CD4-positive, alpha-beta T cell (primary cell): Measurements from ENCODE around the gene KCNH4. TPM values are rescaled to one million over a fixed set of nuclear protein-coding genes. Genes with fewer than 3 reads are reported as not detected.

Experiments
- ATAC-seq: fragments of 200-7000 bp; cut with Tn5 transposase; one replicate; pipeline ENCODE4 v1.10.0; 2022; ENCODE audit warnings: mild to moderate bottlenecking; ENCODE audit not compliant: poor library complexity
- CTCF ChIA-PET: fragments of 350-600 bp; sonication (Branson Sonifier 250); formaldehyde crosslinking; loops from one replicate; lab custom pipeline; 2021; ENCODE audit warnings: antibody characterized with exemption, inconsistent platforms; lab: Charles Lee
- POLR2A ChIA-PET: fragments of 350-600 bp; sonication (Branson Sonifier 250); formaldehyde crosslinking; loops from one replicate; lab custom pipeline; 2021; ENCODE audit warnings: antibody characterized with exemption, inconsistent platforms; lab: Charles Lee
- DNase-seq, 14 experiments: peaks; one replicate each; pipeline ENCODE4 v3.0.0-alpha.2; 2013 to 2020; ENCODE audit warnings: mixed read lengths in 2 of 14
- H3K27ac ChIP-seq, 2 donors: one replicate each; pipeline versions ENCODE4 v1.5.1 to v1.7.0; 2013; ENCODE audit warnings: low read length in 2 of 2, low read depth in 1 of 2, mild to moderate bottlenecking in 1 of 2
- H3K27me3 ChIP-seq, 2 experiments: 1 replicate in 1 of 2; 2 replicates in 1 of 2; pipeline versions ENCODE4 v1.6.1 to v1.7.0; 2013; ENCODE audit warnings: low read length in 2 of 2, control low read depth in 1 of 2, mild to moderate bottlenecking in 1 of 2, moderate library complexity in 1 of 2; ENCODE audit not compliant: insufficient read depth in 2 of 2, control insufficient read depth in 1 of 2
- H3K36me3 ChIP-seq: one replicate; pipeline ENCODE4 v1.6.1; 2013; ENCODE audit warnings: low read length, control low read depth; ENCODE audit not compliant: insufficient read depth
- H3K4me1 ChIP-seq: one replicate; pipeline ENCODE4 v1.6.1; 2013; ENCODE audit warnings: low read length, control low read depth; ENCODE audit not compliant: insufficient read depth
- H3K4me3 ChIP-seq: one replicate; pipeline ENCODE4 v1.5.1; 2013; ENCODE audit warnings: mild to moderate bottlenecking, low read length, moderate library complexity
- H3K9me3 ChIP-seq, 2 experiments: 1 replicate in 1 of 2; 2 replicates in 1 of 2; pipeline versions ENCODE4 v1.6.1 to v1.7.0; 2013; ENCODE audit warnings: low read length in 2 of 2, mild to moderate bottlenecking in 2 of 2, control low read depth in 1 of 2, moderate library complexity in 1 of 2; ENCODE audit not compliant: control insufficient read depth in 1 of 2, insufficient read depth in 1 of 2
- H3K27ac Mint-ChIP-seq: one replicate; pipeline ENCODE4 v1.8.0; 2020; ENCODE audit warnings: mixed read lengths
- H3K27me3 Mint-ChIP-seq: one replicate; pipeline ENCODE4 v1.8.0; 2021; ENCODE audit warnings: mixed read lengths
- H3K36me3 Mint-ChIP-seq: one replicate; pipeline ENCODE4 v1.8.0; 2021; ENCODE audit warnings: low read depth, mixed read lengths
- H3K4me1 Mint-ChIP-seq: one replicate; pipeline ENCODE4 v1.8.0; 2021; ENCODE audit warnings: low read depth, mixed read lengths
- H3K4me3 Mint-ChIP-seq: one replicate; pipeline ENCODE4 v1.8.0; 2020; ENCODE audit warnings: mild to moderate bottlenecking, mixed read lengths
- H3K9me3 Mint-ChIP-seq: one replicate; pipeline ENCODE4 v1.8.0; 2020; ENCODE audit warnings: mixed read lengths
- intact Hi-C, 2 experiments: fragments of 100-400 bp; cut with DNase I in 1 of 2; cut with micrococcal nuclease in 1 of 2; formaldehyde crosslinking; loops; one replicate each; pipeline versions ENCODE4 v1.15.1 to v1.9.0; 2023 to 2025; cut with DNase I, micrococcal nuclease
- total RNA-seq, 174 experiments: library from RNA in 2 of 174; stranded (reverse) in 2 of 174; gene quantifications; one replicate each; pipeline ENCODE4 v1.2.3 and lab custom pipeline; 2021 to 2026
- TF ChIP-seq, protein P1 (sequence below): fragments of 200-600 bp; IDR thresholded peaks from one replicate; pipeline ENCODE4 v1.8.0; 2022; ENCODE audit warnings: antibody characterized with exemption, mild to moderate bottlenecking

The KCNH4 gene
- total RNA-seq, 2 experiments from 2014 or later: 0.17 to 0.25 TPM

DNA sequence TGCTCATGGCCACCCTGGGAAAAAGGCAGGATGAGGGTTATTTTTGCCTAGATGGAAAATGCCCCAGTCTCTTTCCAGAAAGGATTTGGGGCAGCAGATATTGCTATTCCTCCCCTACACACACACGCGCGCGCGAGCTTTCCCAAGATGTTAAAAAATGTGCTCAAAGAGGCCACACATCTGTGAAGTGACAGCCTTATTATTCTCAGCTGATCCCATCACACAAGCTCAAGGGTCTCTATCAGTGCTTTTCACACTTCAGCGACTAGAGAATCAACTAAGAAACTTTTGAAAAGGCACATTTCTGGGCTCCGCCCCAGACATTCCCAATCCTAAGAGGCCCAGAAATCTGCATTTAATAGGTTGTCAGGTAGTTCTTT, 20.4 kb downstream of the KCNH4 start:
- no peak overlapping the region for H3K27ac Mint-ChIP-seq
- no peaks in the 10 kb centered on the region for H3K9me3 Mint-ChIP-seq
- ATAC-seq: no peak

GRCh38 chr17:42159796-42160530, 21.0 kb downstream of the KCNH4 start:
- H3K4me3 ChIP-seq: no peak overlapping the region
- no peaks in the 10 kb centered on the region for H3K27me3 ChIP-seq
- peaks cover 0 to 7% of the 10 kb centered on the region in 2 experiments for H3K9me3 ChIP-seq
- no peak overlapping the region for H3K4me3 Mint-ChIP-seq
- intact Hi-C loops: loop anchor here in 1 of 2 experiments (10.0 kb wide), 1 partner anchor 1325 kb away; the partner anchor contains the start of gene DHX8
- no peaks in the 10 kb centered on the region for H3K36me3 ChIP-seq
- TF ChIP-seq, protein P1, sequence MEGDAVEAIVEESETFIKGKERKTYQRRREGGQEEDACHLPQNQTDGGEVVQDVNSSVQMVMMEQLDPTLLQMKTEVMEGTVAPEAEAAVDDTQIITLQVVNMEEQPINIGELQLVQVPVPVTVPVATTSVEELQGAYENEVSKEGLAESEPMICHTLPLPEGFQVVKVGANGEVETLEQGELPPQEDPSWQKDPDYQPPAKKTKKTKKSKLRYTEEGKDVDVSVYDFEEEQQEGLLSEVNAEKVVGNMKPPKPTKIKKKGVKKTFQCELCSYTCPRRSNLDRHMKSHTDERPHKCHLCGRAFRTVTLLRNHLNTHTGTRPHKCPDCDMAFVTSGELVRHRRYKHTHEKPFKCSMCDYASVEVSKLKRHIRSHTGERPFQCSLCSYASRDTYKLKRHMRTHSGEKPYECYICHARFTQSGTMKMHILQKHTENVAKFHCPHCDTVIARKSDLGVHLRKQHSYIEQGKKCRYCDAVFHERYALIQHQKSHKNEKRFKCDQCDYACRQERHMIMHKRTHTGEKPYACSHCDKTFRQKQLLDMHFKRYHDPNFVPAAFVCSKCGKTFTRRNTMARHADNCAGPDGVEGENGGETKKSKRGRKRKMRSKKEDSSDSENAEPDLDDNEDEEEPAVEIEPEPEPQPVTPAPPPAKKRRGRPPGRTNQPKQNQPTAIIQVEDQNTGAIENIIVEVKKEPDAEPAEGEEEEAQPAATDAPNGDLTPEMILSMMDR: no peak
- ChIA-PET POLR2A (no interaction called here), CTCF (no interaction called here)
- peaks cover 7% of the 10 kb centered on the region for H3K4me1 ChIP-seq
- DNase-seq (no peak), ATAC-seq (no peak)
- H3K27me3 Mint-ChIP-seq: no peaks in the 10 kb centered on the region
- peaks cover 1% of the 10 kb centered on the region for H3K36me3 Mint-ChIP-seq
- no peak overlapping the region for H3K27ac ChIP-seq
- H3K4me1 Mint-ChIP-seq: peaks cover 9% of the 10 kb centered on the region
- H3K9me3 Mint-ChIP-seq: no peaks in the 10 kb centered on the region
- no peak overlapping the region for H3K27ac Mint-ChIP-seq

More for the DNA sequence above, 20.4 kb downstream of the KCNH4 start:
- CTCF ChIA-PET: no interaction called here
- no peak for DNase-seq
- Mint-ChIP-seq H3K4me1 (peaks cover 6% of the 10 kb centered on the region), H3K27me3 (no peaks in the 10 kb centered on the region), H3K4me3 (no peak overlapping the region), H3K36me3 (no peaks in the 10 kb centered on the region)
- intact Hi-C loops: no loop called here
- no peaks in the 10 kb centered on the region for H3K36me3 ChIP-seq
- TF ChIP-seq, protein P1: no peak
- H3K4me3 ChIP-seq: no peak overlapping the region
- H3K4me1 ChIP-seq: peaks cover 2% of the 10 kb centered on the region
- peaks cover 0 to 3% of the 10 kb centered on the region in 2 experiments for H3K9me3 ChIP-seq
- H3K27ac ChIP-seq: no peak overlapping the region
- POLR2A ChIA-PET: no interaction called here
- no peaks in the 10 kb centered on the region for H3K27me3 ChIP-seq

DNA sequence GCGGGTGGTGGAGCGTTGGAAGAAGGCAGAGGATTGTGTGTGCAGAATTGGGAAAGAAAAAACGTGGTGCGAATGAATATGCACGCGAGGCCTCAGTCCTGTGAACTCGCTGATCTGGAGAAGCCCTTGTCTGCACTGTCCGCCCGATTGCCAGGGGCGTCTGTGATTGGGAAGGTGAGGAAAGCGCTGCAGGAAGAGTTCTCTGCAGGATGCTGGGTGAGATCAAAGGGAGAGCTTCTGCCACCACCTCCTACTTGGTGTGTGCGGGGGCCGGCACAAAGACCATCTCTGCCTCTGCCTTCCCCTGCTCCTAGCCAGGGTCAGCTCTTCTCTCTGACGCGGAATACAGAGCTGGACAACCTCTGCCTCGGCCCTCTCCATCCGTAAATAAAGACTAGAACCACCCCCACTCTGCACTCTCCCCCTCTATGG, 25.3 kb downstream of the KCNH4 start:
- peaks cover 32% of the 10 kb centered on the region for H3K4me1 Mint-ChIP-seq
- ATAC-seq (no peak), DNase-seq (peak in 1 of 14 experiments; percentile 45)
- peaks cover 17% of the 10 kb centered on the region for H3K36me3 Mint-ChIP-seq
- H3K4me1 ChIP-seq: peaks cover 41% of the 10 kb centered on the region
- H3K9me3 ChIP-seq: peaks cover 0 to 7% of the 10 kb centered on the region in 2 experiments
- TF ChIP-seq, protein P1: no peak
- H3K27ac Mint-ChIP-seq: peak overlapping the region; percentile 64
- H3K4me3 Mint-ChIP-seq: peak overlapping the region; percentile 99
- CTCF ChIA-PET: interaction anchor here (0.7 to 1.1 kb wide), 2 partner anchors 26 to 139 kb away, joined by 3 to 4 read pairs; partner anchors contain the start of gene DNAJC7
- no peaks in the 10 kb centered on the region for H3K27me3 ChIP-seq
- intact Hi-C loops: loop anchor here (1.0 to 10.0 kb wide), 8 partner anchors 23 to 1329 kb away; partner anchors contain the start of genes CNP (in 1 of the 2), DHX8 (in 1 of the 2), DNAJC7 (in 1 of the 2) and KAT2A (in 1 of the 2)
- no peaks in the 10 kb centered on the region for H3K9me3 Mint-ChIP-seq
- POLR2A ChIA-PET: interaction anchor here (0.6 to 3.2 kb wide), 3 partner anchors 39 to 375 kb away, joined by 3 to 10 read pairs (median 4); partner anchors contain the start of genes DNAJC7 and GHDC
- H3K27ac ChIP-seq: no peak overlapping the region
- peak overlapping the region; percentile 84 for H3K4me3 ChIP-seq
- peaks cover 10% of the 10 kb centered on the region for H3K36me3 ChIP-seq
- no peaks in the 10 kb centered on the region for H3K27me3 Mint-ChIP-seq
